Measurements from ENCODE around the gene OGFOD2. TPM values are rescaled to one million over a fixed set of nuclear protein-coding genes. Genes with fewer than 3 reads are reported as not detected.

OGFOD2 gene
- total and polyA plus RNA-seq, 2 donors (not counting 1 experiment from before 2014, with no cell fraction given) = 26.7 to 99.3 TPM

DNA sequence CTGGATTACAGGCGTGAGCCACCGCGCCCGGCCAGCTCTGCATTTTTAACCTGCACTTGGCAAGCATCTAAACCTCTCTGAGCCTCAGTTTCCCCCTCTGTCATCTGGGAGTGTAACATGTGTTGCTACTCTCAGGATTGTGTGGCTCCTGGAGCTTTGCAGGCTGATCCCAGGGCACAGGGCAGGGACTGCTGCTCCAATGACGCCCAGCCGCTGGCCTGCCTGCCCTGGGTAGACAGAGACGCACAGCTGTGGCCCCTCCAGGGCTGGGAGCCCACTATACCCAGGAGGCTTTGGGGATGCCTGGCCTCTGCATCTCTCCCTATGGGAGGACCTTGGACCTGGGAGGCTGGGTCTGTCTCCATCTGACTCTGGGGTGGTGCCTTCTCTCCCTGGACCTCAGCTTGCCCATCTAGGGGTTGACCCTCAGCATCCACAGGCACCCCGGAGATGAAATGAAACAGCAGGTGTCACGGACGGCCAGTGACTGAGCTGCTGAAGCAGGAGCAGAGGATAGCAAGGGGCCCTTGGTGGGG lies 19.2 kb downstream of the OGFOD2 start:
- H3K9me3 ChIP-seq (ENCODE audit: control extremely low read depth in 1 of 3, control insufficient read depth in 2 of 3, insufficient read depth in 1 of 3, low read length in 2 of 3) = no peaks in the 10 kb centered on the region
- DNase-seq (no peak), ATAC-seq (ENCODE audit: low read depth) (no peak)
- no peaks in the 10 kb centered on the region for H4K20me1 ChIP-seq (ENCODE audit: control insufficient read depth, insufficient read depth, low read length, poor library complexity, severe bottlenecking)
- H3K27ac ChIP-seq (ENCODE audit: low read length in 2 of 2) = no peak overlapping the region
- ChIA-PET POLR2A (no interaction called here), CTCF (no interaction called here)
- Mint-ChIP-seq H3K4me1 (peaks cover 2% of the 10 kb centered on the region), H3K27me3 (no peaks in the 10 kb centered on the region), H3K4me3 (no peak overlapping the region), H3K9me3 (ENCODE audit: insufficient read depth) (no peaks in the 10 kb centered on the region), H3K27ac (no peak overlapping the region)
- H3K4me1 ChIP-seq (ENCODE audit: control insufficient read depth in 2 of 2, insufficient read depth in 2 of 2, low read length in 2 of 2) = no peaks in the 10 kb centered on the region
- H3K4me3 ChIP-seq (ENCODE audit: control extremely low read depth in 1 of 5, extremely low read depth in 1 of 5, insufficient read depth in 1 of 5, low read depth in 2 of 5, low read length in 4 of 5) = no peak overlapping the region
- H3K4me2 ChIP-seq (replicated peaks; ENCODE audit: low read depth, low read length, poor library complexity, severe bottlenecking) = no peak overlapping the region
- WGBS (ENCODE audit: insufficient coverage) = 95% methylated on average over 9 of the region's 10 CpGs
- H3K27me3 ChIP-seq (replicated peaks in 1 of 4; ENCODE audit: control extremely low read depth in 1 of 4, control insufficient read depth in 3 of 4, insufficient read depth in 4 of 4, low read length in 3 of 4) = no peaks in the 10 kb centered on the region
- H3K79me2 ChIP-seq (ENCODE audit: control insufficient read depth, insufficient read depth, low read length) = no peaks in the 10 kb centered on the region
- no peaks in the 10 kb centered on the region for H3K36me3 ChIP-seq (replicated peaks in 1 of 2; ENCODE audit: control extremely low read depth in 1 of 2, control insufficient read depth in 1 of 2, extremely low read depth in 1 of 2, insufficient read depth in 2 of 2, low read length in 1 of 2)
- intact Hi-C loops (cut with micrococcal nuclease) = no loop called here
- no peak overlapping the region for H3K9ac ChIP-seq (ENCODE audit: low read length)
- no peak for TF ChIP-seq EZH2 (IDR thresholded peaks at IDR 0.05; ENCODE audit: borderline replicate concordance, insufficient read depth, low read depth, low read length, poor library complexity, severe bottlenecking)
- TF ChIP-seq, protein P1, sequence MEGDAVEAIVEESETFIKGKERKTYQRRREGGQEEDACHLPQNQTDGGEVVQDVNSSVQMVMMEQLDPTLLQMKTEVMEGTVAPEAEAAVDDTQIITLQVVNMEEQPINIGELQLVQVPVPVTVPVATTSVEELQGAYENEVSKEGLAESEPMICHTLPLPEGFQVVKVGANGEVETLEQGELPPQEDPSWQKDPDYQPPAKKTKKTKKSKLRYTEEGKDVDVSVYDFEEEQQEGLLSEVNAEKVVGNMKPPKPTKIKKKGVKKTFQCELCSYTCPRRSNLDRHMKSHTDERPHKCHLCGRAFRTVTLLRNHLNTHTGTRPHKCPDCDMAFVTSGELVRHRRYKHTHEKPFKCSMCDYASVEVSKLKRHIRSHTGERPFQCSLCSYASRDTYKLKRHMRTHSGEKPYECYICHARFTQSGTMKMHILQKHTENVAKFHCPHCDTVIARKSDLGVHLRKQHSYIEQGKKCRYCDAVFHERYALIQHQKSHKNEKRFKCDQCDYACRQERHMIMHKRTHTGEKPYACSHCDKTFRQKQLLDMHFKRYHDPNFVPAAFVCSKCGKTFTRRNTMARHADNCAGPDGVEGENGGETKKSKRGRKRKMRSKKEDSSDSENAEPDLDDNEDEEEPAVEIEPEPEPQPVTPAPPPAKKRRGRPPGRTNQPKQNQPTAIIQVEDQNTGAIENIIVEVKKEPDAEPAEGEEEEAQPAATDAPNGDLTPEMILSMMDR (IDR thresholded peaks at IDR 0.05) = no peak
- no peak overlapping the region for H2AFZ ChIP-seq (ENCODE audit: insufficient read depth, low read depth, low read length, poor library complexity, severe bottlenecking)

DNA sequence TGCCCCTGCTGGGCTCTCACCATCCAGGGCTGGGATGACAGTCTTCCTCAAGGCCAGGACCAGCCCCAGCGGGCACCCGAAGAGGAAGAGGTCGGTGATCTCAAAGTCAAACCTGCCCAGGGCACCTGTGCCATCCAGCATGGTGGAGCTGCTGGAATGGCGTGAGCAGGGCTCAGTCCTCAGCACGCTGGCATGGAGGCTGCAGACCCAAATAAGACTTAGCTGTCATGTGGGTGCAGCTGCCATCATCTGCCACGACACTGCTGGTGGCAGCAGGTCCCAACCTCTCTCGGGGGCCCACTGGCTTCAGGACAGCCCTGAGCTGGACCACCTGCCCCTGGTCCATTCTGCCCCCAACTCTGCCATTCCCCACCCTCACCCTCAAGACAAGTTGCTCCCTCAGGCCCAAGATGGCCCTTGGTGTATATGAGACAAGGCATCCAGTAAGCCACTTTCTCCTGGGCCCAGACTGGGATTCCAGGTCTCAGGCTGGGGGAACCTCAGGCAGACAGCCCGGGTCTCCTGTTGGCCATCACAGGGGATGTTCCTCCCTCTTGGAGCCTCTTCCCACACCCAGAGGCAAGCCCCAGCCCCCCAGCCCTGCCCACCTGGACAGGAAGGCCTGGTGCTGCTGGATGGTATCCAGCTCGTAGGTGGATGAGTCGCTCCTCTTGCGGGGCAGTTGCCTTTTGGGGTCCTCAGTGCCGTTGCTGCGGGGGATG lies 19.9 kb downstream of the OGFOD2 start:
- H3K4me3 ChIP-seq (ENCODE audit: control extremely low read depth in 1 of 5, extremely low read depth in 1 of 5, insufficient read depth in 1 of 5, low read depth in 2 of 5, low read length in 4 of 5) = no peak overlapping the region
- H3K4me2 ChIP-seq (replicated peaks; ENCODE audit: low read depth, low read length, poor library complexity, severe bottlenecking) = no peak overlapping the region
- DNase-seq (no peak), ATAC-seq (ENCODE audit: low read depth) (no peak)
- Mint-ChIP-seq H3K4me3 (no peak overlapping the region), H3K27me3 (no peaks in the 10 kb centered on the region), H3K9me3 (ENCODE audit: insufficient read depth) (no peaks in the 10 kb centered on the region), H3K4me1 (peaks cover 2% of the 10 kb centered on the region), H3K27ac (no peak overlapping the region)
- no peak overlapping the region for H3K27ac ChIP-seq (ENCODE audit: low read length in 2 of 2)
- TF ChIP-seq, protein P1 (IDR thresholded peaks at IDR 0.05) = no peak
- TF ChIP-seq EZH2 (IDR thresholded peaks at IDR 0.05; ENCODE audit: borderline replicate concordance, insufficient read depth, low read depth, low read length, poor library complexity, severe bottlenecking) = no peak
- intact Hi-C loops (cut with micrococcal nuclease) = no loop called here
- H3K9me3 ChIP-seq (ENCODE audit: control extremely low read depth in 1 of 3, control insufficient read depth in 2 of 3, insufficient read depth in 1 of 3, low read length in 2 of 3) = no peaks in the 10 kb centered on the region
- peaks cover 0 to 2% of the 10 kb centered on the region in 2 experiments for H3K36me3 ChIP-seq (replicated peaks in 1 of 2; ENCODE audit: control extremely low read depth in 1 of 2, control insufficient read depth in 1 of 2, extremely low read depth in 1 of 2, insufficient read depth in 2 of 2, low read length in 1 of 2)
- H3K9ac ChIP-seq (ENCODE audit: low read length) = no peak overlapping the region
- no peaks in the 10 kb centered on the region for H4K20me1 ChIP-seq (ENCODE audit: control insufficient read depth, insufficient read depth, low read length, poor library complexity, severe bottlenecking)
- CTCF ChIA-PET = no interaction called here
- H2AFZ ChIP-seq (ENCODE audit: insufficient read depth, low read depth, low read length, poor library complexity, severe bottlenecking) = no peak overlapping the region
- H3K4me1 ChIP-seq (ENCODE audit: control insufficient read depth in 2 of 2, insufficient read depth in 2 of 2, low read length in 2 of 2) = no peaks in the 10 kb centered on the region
- H3K27me3 ChIP-seq (replicated peaks in 1 of 4; ENCODE audit: control extremely low read depth in 1 of 4, control insufficient read depth in 3 of 4, insufficient read depth in 4 of 4, low read length in 3 of 4) = no peaks in the 10 kb centered on the region
- WGBS (ENCODE audit: insufficient coverage) = 97% methylated on average over 10 of the region's 13 CpGs
- no peaks in the 10 kb centered on the region for H3K79me2 ChIP-seq (ENCODE audit: control insufficient read depth, insufficient read depth, low read length)
- POLR2A ChIA-PET = no interaction called here
